ENCODE data around the gene JAK1.

JAK1 gene

DNA sequence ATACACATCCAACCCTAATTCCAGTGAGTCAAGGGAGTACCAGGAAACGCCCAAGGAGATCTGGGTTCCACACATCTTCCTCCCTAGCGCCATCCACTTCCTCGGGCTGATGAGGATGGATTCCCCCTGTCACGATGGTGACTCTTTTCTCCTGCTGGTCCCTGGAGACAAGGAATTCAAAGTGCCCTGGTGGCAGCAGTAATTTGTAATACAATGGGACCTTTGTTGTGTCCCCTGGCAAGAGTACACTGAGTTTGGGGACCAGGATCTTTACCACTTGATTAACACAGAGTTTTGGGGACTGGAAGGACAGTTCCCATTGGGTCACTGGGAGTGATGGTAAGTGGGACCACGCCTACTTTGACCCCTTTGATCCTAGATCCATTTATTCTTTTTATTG, 9.4 kb upstream of the JAK1 start:
- Mint-ChIP-seq H3K4me1 (no peaks in the 10 kb centered on the region), H3K27me3 (ENCODE audit: low read depth) (peaks cover 3% of the 10 kb centered on the region), H3K27ac (no peak overlapping the region), H3K36me3 (ENCODE audit: low read depth) (no peaks in the 10 kb centered on the region), H3K4me3 (no peak overlapping the region), H3K9me3 (no peaks in the 10 kb centered on the region)
- TF ChIP-seq CTCF (IDR thresholded peaks at IDR 0.05; ENCODE audit: unreplicated experiment in 3 of 3): no peak

GRCh38 chr1:64975127-64975526, 8.8 kb upstream of the JAK1 start:
- TF ChIP-seq CTCF (IDR thresholded peaks at IDR 0.05; ENCODE audit: unreplicated experiment in 3 of 3): no peak
- Mint-ChIP-seq H3K36me3 (ENCODE audit: low read depth) (no peaks in the 10 kb centered on the region), H3K4me1 (no peaks in the 10 kb centered on the region), H3K9me3 (no peaks in the 10 kb centered on the region), H3K4me3 (no peak overlapping the region), H3K27ac (no peak overlapping the region), H3K27me3 (ENCODE audit: low read depth) (peaks cover 3% of the 10 kb centered on the region)

- Mint-ChIP-seq H3K36me3 (ENCODE audit: low read depth) (no peaks in the 10 kb centered on the region), H3K9me3 (no peaks in the 10 kb centered on the region)
These were observed 8.0 kb upstream of the JAK1 start for GRCh38 chr1:64974288-64974825.

GRCh38 chr1:64973061-64973647, 6.8 kb upstream of the JAK1 start:
- Mint-ChIP-seq H3K4me3 (no peak overlapping the region), H3K9me3 (no peaks in the 10 kb centered on the region), H3K27ac (no peak overlapping the region), H3K4me1 (no peaks in the 10 kb centered on the region), H3K36me3 (ENCODE audit: low read depth) (no peaks in the 10 kb centered on the region), H3K27me3 (ENCODE audit: low read depth) (peaks cover 3% of the 10 kb centered on the region)
- TF ChIP-seq CTCF (IDR thresholded peaks at IDR 0.05; ENCODE audit: unreplicated experiment in 3 of 3): no peak

More at GRCh38 chr1:64974288-64974825, 8.0 kb upstream of the JAK1 start:
- no peak for TF ChIP-seq CTCF (IDR thresholded peaks at IDR 0.05; ENCODE audit: unreplicated experiment in 3 of 3)
- peaks cover 3% of the 10 kb centered on the region for H3K27me3 Mint-ChIP-seq (ENCODE audit: low read depth)
- no peak overlapping the region for H3K4me3 Mint-ChIP-seq
- H3K4me1 Mint-ChIP-seq: no peaks in the 10 kb centered on the region
- no peak overlapping the region for H3K27ac Mint-ChIP-seq

- no peaks in the 10 kb centered on the region for H3K9me3 Mint-ChIP-seq
- no peak overlapping the region for H3K4me3 Mint-ChIP-seq
- H3K36me3 Mint-ChIP-seq (ENCODE audit: low read depth): no peaks in the 10 kb centered on the region
- H3K27me3 Mint-ChIP-seq (ENCODE audit: low read depth): peaks cover 3% of the 10 kb centered on the region
- TF ChIP-seq CTCF (IDR thresholded peaks at IDR 0.05; ENCODE audit: unreplicated experiment in 3 of 3): no peak
- no peak overlapping the region for H3K27ac Mint-ChIP-seq
- H3K4me1 Mint-ChIP-seq: peaks cover 16% of the 10 kb centered on the region
These were observed 3.1 kb upstream of the JAK1 start for GRCh38 chr1:64969305-64970046.
